Fibroblast of lung (primary cell): ENCODE measurements around the gene BBS5.

Experiments used
- CTCF ChIP-seq, 2 donors: IDR thresholded peaks in 1 of 2; conservative IDR thresholded peaks in 1 of 2; 1 replicate in 1 of 2; 2 replicates in 1 of 2; pipeline ENCODE4 v1.5.1; 2011 to 2012; ENCODE audit warnings: low read length in 2 of 2, control low read depth in 1 of 2, inconsistent platforms in 1 of 2, low read depth in 1 of 2, mild to moderate bottlenecking in 1 of 2
- EZH2 ChIP-seq: IDR thresholded peaks from 2 replicates; pipeline ENCODE4 v1.5.1; 2012; ENCODE audit warnings: low read length, control low read depth, mild to moderate bottlenecking; ENCODE audit errors: missing control alignments

GRCh38 chr2:169511818-169512217 is 32.5 kb downstream of the BBS5 start:
- TF ChIP-seq CTCF (conservative IDR thresholded peaks at IDR 0.05 in 1 of 2, IDR thresholded peaks at IDR 0.05 in 1 of 2; ENCODE audit: low read depth in 1 of 2, low read length in 2 of 2) (no peak), EZH2 (no peak)
